Measurements from ENCODE around the gene AKT3. TPM values are rescaled to one million over a fixed set of nuclear protein-coding genes. Genes with fewer than 3 reads are reported as not detected.

AKT3 gene
- total RNA-seq, 1 experiment from 2014 or later = 133 TPM

DNA sequence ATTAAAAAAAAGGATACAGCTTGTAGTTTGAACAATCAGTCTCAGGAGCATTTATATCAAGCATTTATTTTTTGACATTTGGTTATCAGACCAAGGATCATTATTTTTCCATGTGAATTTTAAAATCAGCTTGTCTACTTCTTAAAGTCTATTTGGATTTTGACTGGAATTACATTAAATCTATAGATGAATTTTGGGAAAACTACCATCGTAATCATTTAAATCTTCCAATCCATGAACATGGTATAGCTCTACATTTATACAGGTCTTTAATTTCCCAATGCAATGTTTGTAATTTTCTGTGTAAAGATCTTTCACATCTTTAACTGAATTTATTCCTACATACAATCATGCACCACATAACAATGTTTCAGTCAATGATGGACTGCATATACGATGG, 203.2 kb downstream of the AKT3 start:
- intact Hi-C loops (cut with micrococcal nuclease; ENCODE audit: unreplicated experiment) = no loop called here
- H3K4me2 ChIP-seq = no peak overlapping the region
- no peak overlapping the region for H3K27ac ChIP-seq
- TF ChIP-seq, protein P1, sequence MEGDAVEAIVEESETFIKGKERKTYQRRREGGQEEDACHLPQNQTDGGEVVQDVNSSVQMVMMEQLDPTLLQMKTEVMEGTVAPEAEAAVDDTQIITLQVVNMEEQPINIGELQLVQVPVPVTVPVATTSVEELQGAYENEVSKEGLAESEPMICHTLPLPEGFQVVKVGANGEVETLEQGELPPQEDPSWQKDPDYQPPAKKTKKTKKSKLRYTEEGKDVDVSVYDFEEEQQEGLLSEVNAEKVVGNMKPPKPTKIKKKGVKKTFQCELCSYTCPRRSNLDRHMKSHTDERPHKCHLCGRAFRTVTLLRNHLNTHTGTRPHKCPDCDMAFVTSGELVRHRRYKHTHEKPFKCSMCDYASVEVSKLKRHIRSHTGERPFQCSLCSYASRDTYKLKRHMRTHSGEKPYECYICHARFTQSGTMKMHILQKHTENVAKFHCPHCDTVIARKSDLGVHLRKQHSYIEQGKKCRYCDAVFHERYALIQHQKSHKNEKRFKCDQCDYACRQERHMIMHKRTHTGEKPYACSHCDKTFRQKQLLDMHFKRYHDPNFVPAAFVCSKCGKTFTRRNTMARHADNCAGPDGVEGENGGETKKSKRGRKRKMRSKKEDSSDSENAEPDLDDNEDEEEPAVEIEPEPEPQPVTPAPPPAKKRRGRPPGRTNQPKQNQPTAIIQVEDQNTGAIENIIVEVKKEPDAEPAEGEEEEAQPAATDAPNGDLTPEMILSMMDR (conservative IDR thresholded peaks at IDR 0.05) = no peak
- TF ChIP-seq EZH2 (IDR thresholded peaks at IDR 0.05; ENCODE audit: low read depth) = no peak
- no peaks in the 10 kb centered on the region for H3K9me2 ChIP-seq (ENCODE audit: insufficient read depth)
- no peak overlapping the region for H3K4me3 ChIP-seq
- no peaks in the 10 kb centered on the region for H3K79me2 ChIP-seq (ENCODE audit: low read depth)
- no peaks in the 10 kb centered on the region for H3K27me3 ChIP-seq (ENCODE audit: insufficient read depth, low read depth)
- H2AFZ ChIP-seq = no peak overlapping the region
- no peaks in the 10 kb centered on the region for H3K9me3 ChIP-seq (ENCODE audit: insufficient read depth, low read depth)
- ChIA-PET CTCF (interaction anchor here (0.5 kb wide), 1 partner anchor 212 kb away, joined by 3 read pairs; no protein-coding TSS in a partner anchor), POLR2A (ENCODE audit: unreplicated experiment) (no interaction called here)
- no peaks in the 10 kb centered on the region for H3K4me1 ChIP-seq (replicated peaks; ENCODE audit: insufficient read depth)
- H3K36me3 ChIP-seq (ENCODE audit: low read depth) = peaks cover 19% of the 10 kb centered on the region
- no TSS peak for BruUV-seq (replicated peaks)
- DNase-seq = no peak
- peaks cover 8% of the 10 kb centered on the region; the same call in 1 of the 2 replicates for H4K20me1 ChIP-seq (ENCODE audit: insufficient read depth)
- H3F3A ChIP-seq (ENCODE audit: insufficient read depth, low read depth) = peaks cover 13% of the 10 kb centered on the region; the same call in 1 of the 2 replicates

- no peaks in the 10 kb centered on the region for H3K9me2 ChIP-seq (ENCODE audit: insufficient read depth)
- no peak for DNase-seq
- TF ChIP-seq EZH2 (IDR thresholded peaks at IDR 0.05; ENCODE audit: low read depth) = no peak
- TF ChIP-seq, protein P1 (conservative IDR thresholded peaks at IDR 0.05) = no peak
- BruUV-seq (replicated peaks) = no TSS peak
- no peak overlapping the region for H3K4me2 ChIP-seq
- H3F3A ChIP-seq (ENCODE audit: insufficient read depth, low read depth) = peaks cover 14% of the 10 kb centered on the region; the same call in 1 of the 2 replicates
- H3K27me3 ChIP-seq (ENCODE audit: insufficient read depth, low read depth) = no peaks in the 10 kb centered on the region
- peaks cover 14% of the 10 kb centered on the region for H3K36me3 ChIP-seq (ENCODE audit: low read depth)
- CTCF ChIA-PET = no interaction called here
- H3K27ac ChIP-seq = no peak overlapping the region
- no peaks in the 10 kb centered on the region for H3K4me1 ChIP-seq (replicated peaks; ENCODE audit: insufficient read depth)
- POLR2A ChIA-PET (ENCODE audit: unreplicated experiment) = interaction anchor here (0.6 kb wide), 1 partner anchor 76 kb away, joined by 3 read pairs; no protein-coding TSS in a partner anchor
- no peaks in the 10 kb centered on the region for H3K9me3 ChIP-seq (ENCODE audit: insufficient read depth, low read depth)
- peaks cover 8% of the 10 kb centered on the region; the same call in 1 of the 2 replicates for H4K20me1 ChIP-seq (ENCODE audit: insufficient read depth)
- no peak overlapping the region for H3K4me3 ChIP-seq
- H2AFZ ChIP-seq = no peak overlapping the region
- H3K79me2 ChIP-seq (ENCODE audit: low read depth) = no peaks in the 10 kb centered on the region
- intact Hi-C loops (cut with micrococcal nuclease; ENCODE audit: unreplicated experiment) = no loop called here
Measured at GRCh38 chr1:243645281-243645680, 204.8 kb downstream of the AKT3 start.

DNA sequence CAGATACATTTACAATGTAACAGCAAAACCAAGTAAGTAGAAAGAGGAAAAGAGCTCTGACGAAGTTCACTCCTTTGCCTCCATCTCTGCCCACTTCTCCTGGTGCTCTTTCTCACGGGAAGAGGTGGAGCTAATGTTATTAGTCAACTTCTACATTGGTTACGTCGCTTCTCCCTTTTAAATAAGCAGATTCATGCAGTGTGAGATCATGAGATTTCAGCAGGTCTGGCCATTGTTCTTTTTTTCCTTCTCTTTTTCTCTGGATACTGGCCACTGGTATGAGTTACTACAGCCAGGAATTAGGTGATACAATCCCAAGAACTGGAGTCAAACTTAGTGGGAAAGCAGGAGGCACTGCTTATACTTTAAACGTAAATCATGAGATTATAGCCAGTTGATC, 207.1 kb downstream of the AKT3 start:
- H3K4me1 ChIP-seq (replicated peaks; ENCODE audit: insufficient read depth) = no peaks in the 10 kb centered on the region
- no peaks in the 10 kb centered on the region for H3K27me3 ChIP-seq (ENCODE audit: insufficient read depth, low read depth)
- ChIA-PET POLR2A (ENCODE audit: unreplicated experiment) (interaction anchor here (0.5 kb wide), 1 partner anchor 44 kb away, joined by 3 read pairs; no protein-coding TSS in a partner anchor), CTCF (interaction anchor here (0.6 kb wide), 1 partner anchor 436 kb away, joined by 6 read pairs; no protein-coding TSS in a partner anchor)
- H3K4me3 ChIP-seq = no peak overlapping the region
- peaks cover 8% of the 10 kb centered on the region for H3F3A ChIP-seq (ENCODE audit: insufficient read depth, low read depth)
- no peak overlapping the region for H3K4me2 ChIP-seq
- intact Hi-C loops (cut with micrococcal nuclease; ENCODE audit: unreplicated experiment) = no loop called here
- peaks cover 14% of the 10 kb centered on the region for H3K36me3 ChIP-seq (ENCODE audit: low read depth)
- H3K9me2 ChIP-seq (ENCODE audit: insufficient read depth) = no peaks in the 10 kb centered on the region
- peaks cover 8% of the 10 kb centered on the region; the same call in 1 of the 2 replicates for H4K20me1 ChIP-seq (ENCODE audit: insufficient read depth)
- TF ChIP-seq EZH2 (IDR thresholded peaks at IDR 0.05; ENCODE audit: low read depth) = no peak
- TF ChIP-seq, protein P1 (conservative IDR thresholded peaks at IDR 0.05) = no peak
- H3K27ac ChIP-seq = no peak overlapping the region
- H3K9me3 ChIP-seq (ENCODE audit: insufficient read depth, low read depth) = no peaks in the 10 kb centered on the region
- H2AFZ ChIP-seq = no peak overlapping the region
- no peak for DNase-seq
- no peaks in the 10 kb centered on the region for H3K79me2 ChIP-seq (ENCODE audit: low read depth)
- no TSS peak for BruUV-seq (replicated peaks)

All from PC-9 (cell line).